NCI-H526 treated with DMSO at 0.1 percent for 48 hours (cell line): ENCODE results near the gene ERFL.

ENCODE experiments used
- DNase-seq: peaks from one replicate; lab custom pipeline; 2025; lab: John Stamatoyannopoulos, UW

Gene ERFL

GRCh38 chr19:41859618-41860418 is 68.4 kb downstream of the ERFL start, which contains the start of gene RPS19:
Gene RPS19, plus strand, starts transcription at chr19:41860255. Its CDS starts 520 bp downstream, at chr19:41860775.
- peak; percentile 99 for DNase-seq

GRCh38 chr19:41859213-41859617 is 69.0 kb downstream of the ERFL start:
- DNase-seq: no peak
